Activated naive CD4-positive, alpha-beta T cell treated with anti-CD3 and anti-CD28 coated beads, Interleukin-2, amount 50 U/mL, for 16 hours (primary cell): ENCODE data around the gene TSKU.
A peak's percentile ranks its signal among the peaks of the same experiment; 100 is the strongest.

Experiments used
- DNase-seq: peaks from one replicate; pipeline ENCODE4 v3.0.0-alpha.2; 2020

TSKU gene, protein sequence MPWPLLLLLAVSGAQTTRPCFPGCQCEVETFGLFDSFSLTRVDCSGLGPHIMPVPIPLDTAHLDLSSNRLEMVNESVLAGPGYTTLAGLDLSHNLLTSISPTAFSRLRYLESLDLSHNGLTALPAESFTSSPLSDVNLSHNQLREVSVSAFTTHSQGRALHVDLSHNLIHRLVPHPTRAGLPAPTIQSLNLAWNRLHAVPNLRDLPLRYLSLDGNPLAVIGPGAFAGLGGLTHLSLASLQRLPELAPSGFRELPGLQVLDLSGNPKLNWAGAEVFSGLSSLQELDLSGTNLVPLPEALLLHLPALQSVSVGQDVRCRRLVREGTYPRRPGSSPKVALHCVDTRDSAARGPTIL

GRCh38 chr11:76783294-76783895, at the start of gene TSKU:
TSKU (plus strand) TSS chr11:76783356; CDS start chr11:76795617, 12,261 bp downstream.
- no peak for DNase-seq

DNA sequence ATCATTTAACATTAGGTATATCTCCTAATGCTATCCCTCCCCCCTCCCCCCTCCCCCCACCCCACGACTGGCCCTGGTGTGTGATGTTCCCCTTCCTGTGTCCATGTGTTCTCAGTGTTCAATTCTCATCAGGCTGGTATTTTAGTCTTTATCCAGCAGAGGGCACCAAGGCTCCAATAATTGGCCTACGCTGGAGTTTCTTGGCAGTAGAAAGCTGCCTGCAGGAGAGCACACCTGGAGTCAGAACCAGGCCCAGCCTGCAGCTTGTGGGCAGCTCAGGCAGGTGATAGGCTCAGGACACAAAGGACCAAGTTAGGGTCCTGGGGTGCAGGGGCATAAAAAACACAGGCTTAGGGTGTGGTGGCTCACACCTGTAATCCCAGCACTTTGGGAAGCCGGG, 49.2 kb upstream of the TSKU start:
- peak; percentile 22 for DNase-seq

- no peak for DNase-seq
Measured at GRCh38 chr11:76734456-76735420, 48.4 kb upstream of the TSKU start.

DNA sequence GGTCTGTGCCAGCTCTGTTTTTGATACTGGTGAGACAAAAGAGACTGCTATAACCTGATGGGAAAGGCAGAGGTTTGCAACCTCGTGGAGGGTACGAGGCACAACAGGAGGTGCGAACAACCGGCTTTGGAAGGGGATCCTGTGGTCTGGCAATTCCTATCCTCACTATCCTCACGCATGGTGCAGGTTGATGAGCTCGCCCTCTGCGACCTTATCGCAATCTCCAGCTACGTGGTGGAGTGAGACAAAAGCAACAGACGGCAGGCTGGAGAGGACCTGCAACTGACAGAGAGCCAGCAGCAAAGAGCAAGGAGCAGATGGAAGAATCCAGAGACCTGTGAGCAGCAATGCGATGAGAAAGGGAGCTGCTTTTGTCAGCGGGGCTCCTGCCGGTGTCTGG, 47.3 kb upstream of the TSKU start:
- no peak for DNase-seq

DNA sequence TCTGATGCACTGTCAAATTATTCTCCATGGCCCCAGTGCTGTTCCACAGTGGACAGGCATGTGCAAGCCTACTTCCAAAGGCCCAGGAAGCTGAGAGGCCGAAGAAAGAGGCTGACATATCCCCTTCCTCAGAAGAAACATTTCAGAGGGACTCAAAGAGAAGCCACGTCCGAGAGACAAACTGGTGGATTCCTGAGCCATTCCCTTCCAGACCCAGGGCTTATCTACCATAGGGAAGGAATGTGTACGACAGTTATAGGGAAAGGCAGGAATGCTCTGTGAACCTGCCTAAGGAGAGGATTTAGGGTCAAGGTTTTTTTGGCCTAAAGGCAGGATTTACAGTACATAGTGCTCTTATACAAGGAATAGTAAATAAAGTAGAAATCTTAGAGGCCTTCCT, 46.9 kb upstream of the TSKU start:
- DNase-seq = no peak

DNA sequence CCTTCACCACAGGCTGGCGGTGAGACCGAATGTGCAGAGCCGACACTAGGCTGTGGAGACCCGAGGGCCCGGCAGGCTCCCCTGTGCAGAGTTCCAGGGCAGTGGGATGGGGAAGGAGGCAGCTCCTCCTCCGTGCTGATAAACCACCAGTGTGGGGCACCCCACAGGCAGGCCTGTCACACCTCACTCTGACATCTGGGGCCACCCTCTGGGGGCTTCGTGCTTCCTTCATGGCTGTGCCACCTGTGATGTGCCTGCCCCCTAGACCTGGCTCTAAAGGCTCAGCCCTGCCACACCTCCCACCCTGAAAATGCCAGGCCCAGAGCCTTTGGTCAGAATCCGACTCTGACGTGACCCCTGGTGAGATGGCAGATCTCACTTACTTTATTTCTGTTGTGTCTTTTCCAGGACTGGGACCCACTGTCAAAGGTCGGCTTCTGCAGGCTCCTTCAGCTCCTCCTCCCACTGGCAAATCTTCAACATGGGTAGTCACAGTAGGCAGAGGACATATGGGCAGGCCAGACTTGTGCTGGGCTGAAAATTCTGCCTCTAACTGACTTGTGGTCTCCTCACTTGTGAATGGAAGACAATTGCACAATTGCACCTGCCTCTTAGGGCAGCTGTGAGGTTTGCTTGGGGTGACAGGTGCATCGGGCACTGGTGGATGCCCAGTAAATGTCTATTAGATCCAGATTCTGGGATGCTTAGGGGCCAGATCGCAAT, 46.2 kb upstream of the TSKU start:
- DNase-seq = no peak

- DNase-seq = no peak
Measured at GRCh38 chr11:76738618-76739240, 44.4 kb upstream of the TSKU start.

GRCh38 chr11:76739798-76740197, 43.4 kb upstream of the TSKU start:
- DNase-seq = no peak

DNA sequence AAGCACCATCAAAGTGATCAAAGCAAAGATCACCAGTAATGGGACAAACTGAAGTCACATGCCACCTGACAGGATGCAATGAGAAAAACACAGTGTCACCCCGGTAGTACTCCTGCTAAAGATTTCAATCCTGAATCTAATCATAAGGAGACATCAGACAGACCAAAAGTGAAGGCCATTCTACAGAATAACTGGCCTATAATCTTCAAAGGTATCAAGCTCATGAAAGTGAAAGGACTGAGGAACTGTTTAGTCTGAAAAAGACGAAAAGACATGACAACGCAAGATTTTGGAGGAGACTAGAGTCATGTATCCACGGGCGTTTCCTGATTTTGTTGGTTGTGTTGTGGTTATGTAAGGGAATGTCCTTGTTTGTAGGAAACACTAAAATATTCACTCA, 42.4 kb upstream of the TSKU start:
- no peak for DNase-seq

GRCh38 chr11:76742902-76743301, 40.3 kb upstream of the TSKU start:
- no peak for DNase-seq

DNA sequence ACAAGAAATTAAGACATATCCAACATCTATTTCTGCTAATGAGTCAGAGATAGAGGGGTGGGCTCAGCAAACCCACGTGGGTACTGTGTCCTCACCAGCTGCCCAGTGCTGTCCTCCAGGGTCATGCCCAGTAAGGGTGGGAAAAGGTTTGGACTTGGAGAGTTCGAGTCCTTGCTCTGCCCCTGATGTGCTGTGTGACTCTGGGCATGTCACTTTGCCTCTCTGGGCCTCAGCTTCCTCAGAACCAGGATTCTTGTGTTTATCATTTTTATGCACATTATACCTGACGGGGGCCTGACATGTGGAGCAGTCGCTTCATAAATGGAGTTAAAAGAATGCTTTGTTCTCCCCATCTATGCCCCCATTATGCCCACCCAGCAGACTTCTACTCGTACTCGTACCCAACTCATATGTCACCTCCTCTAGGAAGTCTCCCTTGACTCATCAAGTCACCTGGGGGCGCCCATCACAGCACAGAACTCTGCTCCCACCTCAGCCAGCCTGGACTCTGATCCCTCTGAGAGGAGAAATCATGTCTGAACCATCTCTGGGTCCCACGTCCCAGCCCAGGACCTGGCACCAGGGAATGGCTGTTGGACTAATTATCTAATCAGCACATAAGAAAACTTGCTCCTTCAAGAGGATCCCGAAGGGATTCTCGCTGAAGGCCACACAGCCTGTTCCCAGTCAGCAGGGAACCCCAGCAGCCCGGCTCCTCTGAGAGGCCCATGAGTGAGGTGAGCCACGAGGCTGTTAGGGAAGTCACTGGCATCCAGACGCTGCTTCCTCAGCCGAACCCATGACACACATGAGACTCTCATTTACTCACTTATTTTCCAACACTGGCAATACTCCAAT, 38.7 kb upstream of the TSKU start:
- no peak for DNase-seq

- DNase-seq = no peak
Measured at GRCh38 chr11:76745044-76745376, 38.1 kb upstream of the TSKU start.

DNA sequence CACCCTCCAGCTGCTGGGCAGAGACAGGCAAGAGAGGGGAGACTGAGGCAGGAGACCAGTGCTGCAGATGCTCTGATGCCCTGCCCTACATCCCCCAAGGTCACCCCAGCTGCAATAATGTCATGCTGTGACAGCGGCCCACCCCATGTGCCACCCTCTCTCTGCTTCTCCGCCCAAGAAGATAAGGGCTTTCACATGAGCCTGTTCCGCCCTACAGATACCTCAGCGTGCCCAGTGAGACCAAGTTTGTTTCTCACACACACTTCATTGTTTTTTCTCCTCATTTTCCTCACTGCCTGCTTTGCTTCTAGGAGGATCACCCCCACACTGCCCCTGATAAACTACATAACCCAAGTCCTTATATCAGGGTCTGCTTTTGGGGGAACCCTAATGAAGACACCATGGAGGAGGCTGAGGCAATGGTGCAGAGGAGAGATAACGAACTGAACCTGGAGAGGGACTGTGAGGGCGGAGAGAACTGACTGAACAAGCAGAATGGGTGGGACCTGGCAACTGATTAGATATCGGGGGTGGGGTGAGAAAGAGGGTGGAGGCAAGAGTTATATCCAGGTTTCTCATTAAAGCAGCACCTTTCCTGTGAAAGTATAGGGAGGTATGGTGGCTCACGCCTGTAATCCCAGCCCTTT, 37.5 kb upstream of the TSKU start:
- DNase-seq = no peak

DNA sequence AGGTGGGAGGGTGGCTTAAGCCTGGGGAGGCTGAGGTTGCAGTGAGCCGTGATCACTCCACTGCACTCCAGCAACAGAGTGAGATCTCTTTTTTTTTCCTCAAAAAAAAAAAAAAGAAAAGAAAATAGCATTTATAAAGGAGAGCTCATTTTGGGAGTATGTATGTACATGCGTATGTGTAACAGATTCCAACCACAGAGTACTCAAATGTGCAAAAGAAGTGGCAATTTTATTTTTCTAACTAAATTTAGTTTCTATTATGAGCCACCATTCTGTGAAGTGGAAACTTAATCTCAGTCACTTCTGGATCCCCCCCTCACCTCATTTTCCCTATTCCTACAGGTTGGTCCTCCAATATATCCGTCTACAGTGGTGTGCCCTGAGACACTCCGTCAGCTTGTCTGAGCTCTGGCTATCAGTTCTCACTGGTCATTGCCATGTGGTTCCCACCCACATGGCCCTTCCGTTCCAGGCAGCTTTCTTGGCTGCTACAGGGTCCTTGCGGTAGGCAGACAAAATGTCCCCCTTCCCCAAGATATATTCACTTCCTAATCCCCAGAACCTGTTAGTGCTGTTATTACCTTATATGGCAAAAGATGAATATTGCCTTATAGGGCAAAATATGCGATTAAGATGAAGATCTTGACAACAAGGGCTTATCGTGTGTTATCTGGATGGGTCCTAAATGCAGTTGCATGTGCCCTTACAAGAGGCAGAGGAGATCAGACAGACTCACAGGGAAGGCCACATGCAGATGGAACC, 35.8 kb upstream of the TSKU start:
- DNase-seq = no peak

GRCh38 chr11:76747915-76748860, 35.0 kb upstream of the TSKU start:
- no peak for DNase-seq

- DNase-seq = no peak
Measured at GRCh38 chr11:76748948-76749347, 34.2 kb upstream of the TSKU start.

DNA sequence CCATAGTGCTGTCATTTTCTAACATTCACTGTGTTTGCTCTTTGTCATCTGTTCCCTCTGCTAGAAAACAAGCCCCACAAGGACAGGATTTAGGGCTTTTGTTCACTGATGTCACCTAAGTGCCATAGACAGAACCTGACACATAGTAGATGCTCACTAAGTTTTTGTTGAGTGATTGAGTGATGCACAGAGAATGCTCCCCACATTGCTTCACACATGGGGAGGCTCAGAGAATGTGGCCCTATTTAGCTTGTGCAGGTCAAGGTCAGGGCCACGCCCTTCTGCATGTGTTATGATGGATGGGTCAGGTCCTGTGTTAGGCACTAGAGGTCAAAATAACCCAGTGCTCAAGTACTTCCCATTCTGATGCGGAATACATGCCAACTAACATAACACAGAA, 33.1 kb upstream of the TSKU start:
- DNase-seq = no peak

- DNase-seq = no peak
Measured at GRCh38 chr11:76750746-76751145, 32.4 kb upstream of the TSKU start.
